ENCODE results near the gene SDCBP2.

SDCBP2 gene

DNA sequence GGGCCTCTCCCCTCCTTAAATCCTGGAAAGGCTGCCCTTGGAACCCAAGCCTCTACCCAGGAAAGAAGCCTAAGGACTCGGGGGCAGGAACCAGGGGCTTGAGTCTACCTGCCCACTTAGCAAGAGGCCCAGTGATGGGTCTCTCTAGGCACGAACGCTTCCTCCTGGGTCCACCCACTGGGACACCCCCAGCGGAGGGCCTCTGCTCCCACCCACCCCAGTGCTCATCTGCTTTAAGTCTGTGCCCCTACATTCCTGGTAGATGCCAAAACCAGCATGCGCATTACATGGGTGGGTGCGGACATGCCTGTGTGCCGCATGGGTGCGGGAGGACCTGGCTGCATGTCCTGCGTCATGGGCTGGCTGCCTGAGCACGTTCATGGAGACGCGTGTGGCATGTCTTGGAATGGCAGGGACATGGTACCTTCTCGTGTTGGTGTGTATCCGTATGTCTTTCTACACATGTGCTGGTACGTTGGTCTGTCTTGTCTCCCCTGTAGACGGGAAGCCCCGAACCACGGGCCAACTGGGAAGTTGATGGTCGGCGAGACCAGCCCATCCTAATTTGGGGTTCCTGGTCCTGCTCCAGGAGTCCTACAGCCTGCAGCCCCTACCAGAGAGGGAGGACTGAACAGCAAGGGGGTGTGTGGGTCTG is 33.5 kb downstream of the SDCBP2 start:
- TF ChIP-seq ZNF274 (IDR thresholded peaks at IDR 0.05; ENCODE audit: low read depth, low read length), result no peak
- H3K4me3 ChIP-seq (ENCODE audit: low read length), result no peak overlapping the region

DNA sequence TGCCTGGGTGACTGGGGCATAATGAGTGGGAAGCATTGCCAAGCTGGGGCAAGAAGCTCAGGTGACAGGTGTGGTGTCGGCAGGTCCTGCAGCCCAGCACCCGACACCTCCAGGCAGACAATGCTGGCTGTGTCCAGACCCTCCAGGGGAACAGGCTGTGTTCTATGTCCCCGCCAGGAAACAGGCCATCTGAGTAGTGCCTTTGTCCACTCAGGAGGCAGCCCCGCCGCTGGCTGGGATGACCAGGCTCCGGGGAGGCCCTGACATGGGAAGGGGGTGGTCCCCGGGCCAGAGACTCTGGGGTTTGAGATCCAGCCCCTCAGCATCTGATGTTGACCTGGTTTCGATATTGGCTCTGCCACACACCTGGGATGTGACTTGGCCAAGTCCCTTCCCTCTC is 34.4 kb downstream of the SDCBP2 start:
- H3K4me3 ChIP-seq (ENCODE audit: low read length), result no peak overlapping the region
- no peak for TF ChIP-seq ZNF274 (IDR thresholded peaks at IDR 0.05; ENCODE audit: low read depth, low read length)

DNA sequence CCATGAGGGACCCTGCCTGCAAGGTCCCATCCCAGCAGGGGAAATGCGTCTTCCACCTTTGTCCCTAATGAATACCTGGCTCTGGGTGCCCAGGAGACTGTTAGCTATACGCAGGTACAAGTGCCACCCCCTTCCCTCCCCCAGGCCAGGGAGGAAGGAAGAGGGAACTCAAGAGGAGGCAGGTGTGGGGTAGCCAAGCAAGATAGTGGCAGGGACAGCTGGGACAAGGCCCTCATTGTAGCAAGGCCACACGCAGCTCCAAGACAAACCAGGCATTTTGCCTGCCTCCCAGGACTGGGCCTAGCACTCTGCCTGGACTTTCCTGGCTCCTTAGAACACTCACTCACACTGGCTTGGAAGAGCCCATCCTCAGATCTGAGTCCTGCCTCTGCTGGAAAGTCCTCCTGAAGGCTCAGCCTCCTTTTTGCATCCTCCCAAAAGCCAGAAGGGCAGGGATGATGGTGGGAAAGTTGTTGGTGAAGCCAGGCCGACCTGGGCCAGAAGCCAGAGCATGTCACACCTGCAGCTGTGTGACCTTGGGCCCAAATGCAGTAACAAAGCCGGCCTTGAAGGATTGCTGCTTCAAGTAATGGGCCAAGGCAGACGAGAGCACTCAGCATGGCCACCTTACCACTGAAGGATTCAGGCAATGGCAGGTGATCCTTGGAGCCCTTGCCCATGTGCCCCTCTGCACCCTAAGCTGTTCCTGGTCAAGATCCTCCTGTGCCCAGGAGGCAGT is 35.1 kb downstream of the SDCBP2 start:
- no peak overlapping the region for H3K4me3 ChIP-seq (ENCODE audit: low read length)
- TF ChIP-seq ZNF274 (IDR thresholded peaks at IDR 0.05; ENCODE audit: low read depth, low read length), result no peak

DNA sequence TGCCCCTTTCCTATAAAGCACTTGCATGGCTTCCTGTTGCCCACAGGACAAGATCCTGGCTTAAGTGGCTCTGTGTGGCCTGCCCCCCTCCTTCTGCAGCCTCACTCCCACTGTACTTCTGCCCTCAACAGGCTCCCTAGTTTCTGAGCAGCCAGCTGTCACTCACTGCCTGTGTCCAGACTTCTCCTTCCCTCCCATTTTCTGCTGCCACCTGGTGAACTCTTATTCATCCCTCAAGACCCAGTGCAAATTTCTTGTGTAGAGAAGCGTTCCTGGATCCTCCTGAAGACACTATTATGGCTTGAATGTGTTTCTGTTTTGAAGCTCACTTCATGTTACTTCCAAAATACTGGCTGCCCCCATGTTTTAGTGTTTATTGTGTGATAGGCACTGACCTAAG is 36.3 kb downstream of the SDCBP2 start:
- no peak overlapping the region for H3K4me3 ChIP-seq (ENCODE audit: low read length)
- no peak for TF ChIP-seq ZNF274 (IDR thresholded peaks at IDR 0.05; ENCODE audit: low read depth, low read length)

- no peak for TF ChIP-seq ZNF274 (IDR thresholded peaks at IDR 0.05; ENCODE audit: low read depth, low read length)
- no peak overlapping the region for H3K4me3 ChIP-seq (ENCODE audit: low read length)
Measured at GRCh38 chr20:1291191-1291741, 37.7 kb downstream of the SDCBP2 start.

DNA sequence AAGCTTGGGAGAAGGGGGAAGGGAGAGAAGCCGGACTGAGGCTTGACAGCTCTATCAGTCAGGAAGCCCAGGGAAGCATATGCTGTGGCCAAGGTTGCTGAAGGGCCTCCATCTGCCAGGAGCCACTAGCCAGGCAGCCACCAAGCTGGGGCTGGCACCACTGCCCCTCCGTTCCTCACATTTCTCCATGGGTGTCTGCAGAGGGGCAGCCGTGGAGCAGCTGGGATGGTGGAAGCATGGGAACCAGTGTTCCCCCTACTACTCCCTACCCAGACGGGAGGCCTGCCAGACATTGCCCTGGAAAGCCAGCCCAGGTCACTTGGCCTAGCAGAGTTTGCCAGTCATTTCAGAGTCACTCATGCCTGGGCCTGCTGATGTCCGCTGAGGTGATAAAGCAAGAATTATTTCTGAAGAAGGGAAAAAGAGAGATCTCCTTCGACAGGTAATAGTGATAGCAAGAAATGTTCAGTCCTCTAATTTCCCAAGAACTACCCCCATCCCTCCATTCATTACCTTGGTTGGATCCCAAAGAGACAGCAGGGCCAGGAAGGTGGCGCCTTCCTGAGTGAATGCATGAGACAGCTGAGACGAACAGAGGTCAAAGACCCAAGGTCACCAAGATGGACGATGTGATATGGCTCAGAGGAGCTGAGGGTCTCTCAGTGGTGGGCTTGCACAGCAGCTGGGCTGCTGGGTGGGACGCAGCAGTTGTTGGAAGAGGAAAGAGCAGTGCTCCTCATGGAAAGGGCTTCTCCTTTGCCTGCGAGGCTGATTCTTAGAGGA is 41.0 kb downstream of the SDCBP2 start:
- TF ChIP-seq ZNF274 (IDR thresholded peaks at IDR 0.05; ENCODE audit: low read depth, low read length), result no peak
- H3K4me3 ChIP-seq (ENCODE audit: low read length), result no peak overlapping the region

GRCh38 chr20:1287306-1287705 is 41.6 kb downstream of the SDCBP2 start:
- TF ChIP-seq ZNF274 (IDR thresholded peaks at IDR 0.05; ENCODE audit: low read depth, low read length), result no peak
- no peak overlapping the region for H3K4me3 ChIP-seq (ENCODE audit: low read length)

DNA sequence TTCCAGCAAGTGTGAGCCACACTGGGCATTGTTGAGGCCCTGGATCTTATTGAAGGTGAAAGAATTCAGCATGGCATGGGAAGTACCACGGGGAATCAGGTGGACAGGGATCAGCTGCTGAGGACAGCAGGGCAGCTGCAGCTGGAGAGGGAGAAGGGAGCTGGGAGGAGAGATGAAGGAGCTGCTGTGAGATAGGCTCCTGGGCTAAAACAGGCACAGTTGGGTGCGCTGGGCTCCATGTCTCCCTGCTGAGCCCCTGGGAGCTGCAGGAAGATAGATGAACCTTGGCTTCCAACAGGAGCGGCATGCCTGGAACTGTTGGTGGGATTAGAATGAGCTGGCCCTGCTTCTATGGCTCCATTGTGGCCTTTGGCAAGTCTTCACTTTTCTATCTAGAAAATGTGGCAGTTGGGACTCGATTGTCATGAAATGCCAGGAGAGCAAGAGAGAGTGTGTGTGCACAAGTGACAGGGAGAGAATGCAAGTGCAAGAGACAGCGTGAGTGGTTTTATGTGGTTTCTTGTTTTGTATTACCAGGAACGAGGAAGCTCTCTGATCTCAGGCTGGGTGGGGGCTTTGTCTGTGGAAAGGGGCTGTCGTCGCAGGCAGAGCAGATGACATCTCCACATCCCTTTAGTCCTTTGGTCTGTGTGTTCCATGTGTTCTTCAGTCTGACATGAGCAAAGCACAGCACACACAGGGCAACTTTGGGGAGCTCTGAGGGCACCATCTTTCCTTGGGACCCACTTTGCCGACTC is 42.5 kb downstream of the SDCBP2 start:
- H3K4me3 ChIP-seq (ENCODE audit: low read length), result no peak overlapping the region
- TF ChIP-seq ZNF274 (IDR thresholded peaks at IDR 0.05; ENCODE audit: low read depth, low read length), result no peak

DNA sequence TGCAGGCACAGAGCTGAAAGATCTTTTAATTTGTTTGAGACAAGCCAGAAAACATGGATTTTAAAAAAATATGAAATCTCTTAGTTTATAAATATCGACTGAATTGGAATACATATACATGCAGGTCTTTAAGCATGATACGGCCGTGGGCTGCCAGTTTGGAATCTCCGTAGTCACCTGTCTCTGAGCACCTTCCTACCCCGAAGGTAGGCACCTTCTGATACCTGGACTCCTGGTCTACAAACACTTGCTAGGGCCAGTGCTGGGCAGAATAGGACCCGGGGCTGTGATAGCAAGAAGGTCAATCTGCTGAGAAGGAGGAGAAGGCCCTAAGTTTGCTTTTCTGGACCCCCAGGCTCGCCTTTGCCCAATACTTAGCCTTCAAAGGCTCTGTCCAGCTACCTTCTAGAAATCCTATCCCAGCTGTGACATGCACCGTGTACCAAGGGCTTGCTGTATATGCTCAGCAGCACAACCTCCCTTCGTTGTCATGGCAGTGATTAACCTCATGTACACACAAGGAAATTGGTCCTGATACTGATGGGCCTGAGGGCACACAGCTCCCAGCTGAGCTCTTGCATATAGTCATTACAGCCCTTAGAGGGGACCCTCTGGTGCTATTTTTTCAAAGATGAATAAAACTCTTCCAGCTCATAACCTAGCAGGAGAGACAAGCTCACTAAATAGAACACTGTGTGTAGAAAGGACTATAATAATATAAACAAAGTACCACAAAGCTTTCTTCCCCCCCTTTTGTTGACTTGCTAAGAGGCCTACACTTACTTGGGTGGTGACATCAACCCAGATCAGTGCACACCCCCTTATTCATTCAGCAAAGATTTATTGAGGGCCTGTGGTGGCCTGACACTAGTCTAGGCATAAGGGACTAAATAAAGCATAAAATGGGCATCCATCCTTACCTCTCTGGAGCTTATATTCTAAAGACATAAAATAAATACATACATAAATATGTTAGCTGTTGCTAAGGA is 45.1 kb downstream of the SDCBP2 start:
- TF ChIP-seq ZNF274 (IDR thresholded peaks at IDR 0.05; ENCODE audit: low read depth, low read length), result no peak
- H3K4me3 ChIP-seq (ENCODE audit: low read length), result no peak overlapping the region

DNA sequence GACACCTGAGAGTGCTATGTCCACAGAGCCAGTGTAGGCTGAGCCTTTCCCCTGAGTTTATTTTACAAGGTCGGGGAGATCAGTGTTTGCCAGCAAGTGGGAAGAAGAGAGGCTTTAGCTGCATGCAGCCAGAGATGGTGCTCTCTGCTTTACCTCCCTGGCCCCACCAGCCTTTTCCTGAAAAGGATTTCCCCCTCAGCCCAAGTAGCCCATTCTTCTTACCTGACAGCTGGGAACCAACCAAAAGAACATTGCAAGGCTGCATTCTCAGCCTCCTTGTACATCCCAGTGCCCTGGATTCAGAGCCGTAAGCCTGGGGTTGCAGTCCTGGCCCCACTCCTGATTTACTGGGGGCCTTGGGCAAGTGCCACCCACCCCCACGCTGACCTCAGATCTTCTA is 46.0 kb downstream of the SDCBP2 start:
- TF ChIP-seq ZNF274 (IDR thresholded peaks at IDR 0.05; ENCODE audit: low read depth, low read length), result no peak
- no peak overlapping the region for H3K4me3 ChIP-seq (ENCODE audit: low read length)

- no peak for TF ChIP-seq ZNF274 (IDR thresholded peaks at IDR 0.05; ENCODE audit: low read depth, low read length)
- no peak overlapping the region for H3K4me3 ChIP-seq (ENCODE audit: low read length)
Measured at GRCh38 chr20:1281279-1282057, 47.5 kb downstream of the SDCBP2 start.
